ENCODE results near the gene GSN. TPM values are rescaled to one million over a fixed set of nuclear protein-coding genes. Genes with fewer than 3 reads are reported as not detected.
A peak's percentile ranks its signal among the peaks of the same experiment; 100 is the strongest.

The GSN gene
- total RNA-seq, 4 donors from 2014 or later = 364 to 571 (median 480) TPM

DNA sequence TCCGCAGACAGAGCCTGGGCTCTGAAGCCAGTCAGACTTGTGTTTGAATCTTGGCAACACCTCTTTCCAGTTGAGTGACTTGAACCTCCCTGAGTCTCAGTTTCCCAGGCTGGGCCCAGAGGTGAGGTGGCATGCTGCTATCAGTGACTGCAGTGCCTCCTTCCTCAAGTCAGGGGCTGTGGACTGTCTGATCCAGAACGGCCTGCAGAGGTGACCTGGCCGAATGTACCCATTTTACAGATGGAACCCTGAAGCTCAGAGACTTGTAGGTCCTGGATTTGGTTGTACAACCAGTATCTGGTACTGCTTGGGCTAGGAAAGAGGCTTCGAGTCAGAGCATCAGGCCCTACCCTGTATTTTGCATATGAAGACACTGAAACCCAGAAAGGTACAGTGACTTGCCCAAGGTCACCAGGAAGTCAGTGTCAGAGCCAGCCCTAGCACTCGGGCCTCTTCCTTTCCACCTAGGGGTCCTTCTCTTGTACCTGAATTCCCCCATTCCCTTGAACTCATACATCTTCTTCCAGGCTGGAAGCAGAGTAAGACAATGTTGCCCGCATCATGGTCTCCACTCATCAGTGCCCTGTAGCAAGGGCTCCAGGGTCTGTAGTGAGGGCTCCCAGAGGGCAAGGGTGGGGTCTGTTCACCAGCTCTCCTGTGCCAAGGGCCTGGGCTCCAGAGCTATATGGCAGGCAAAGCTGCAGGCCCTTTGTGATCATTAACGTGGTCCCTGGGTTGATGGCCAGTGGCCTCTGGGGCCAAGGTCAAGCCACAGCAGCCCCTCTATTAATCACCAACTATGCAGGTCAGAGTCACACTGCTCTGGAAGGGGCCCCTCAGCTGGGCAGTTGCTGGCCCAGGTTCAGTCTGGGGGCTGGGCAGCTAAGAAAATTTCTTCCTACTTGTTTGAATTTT lies 28.5 kb downstream of the GSN start:
- Histone ChIP-seq H3K4me1 (peaks cover 3 to 73% (median 10%) of the 10 kb centered on the region in 4 donors), H3K4me3 (no peak overlapping the region), H3K9me3 (no peaks in the 10 kb centered on the region), H3K27me3 (no peaks in the 10 kb centered on the region), H3K36me3 (no peaks in the 10 kb centered on the region), H3K27ac (peak overlapping the region; percentile 54 to 87 (median 76))
- TF ChIP-seq POLR2A (IDR thresholded peaks at IDR 0.05) = no peak
- TF ChIP-seq, protein P1, sequence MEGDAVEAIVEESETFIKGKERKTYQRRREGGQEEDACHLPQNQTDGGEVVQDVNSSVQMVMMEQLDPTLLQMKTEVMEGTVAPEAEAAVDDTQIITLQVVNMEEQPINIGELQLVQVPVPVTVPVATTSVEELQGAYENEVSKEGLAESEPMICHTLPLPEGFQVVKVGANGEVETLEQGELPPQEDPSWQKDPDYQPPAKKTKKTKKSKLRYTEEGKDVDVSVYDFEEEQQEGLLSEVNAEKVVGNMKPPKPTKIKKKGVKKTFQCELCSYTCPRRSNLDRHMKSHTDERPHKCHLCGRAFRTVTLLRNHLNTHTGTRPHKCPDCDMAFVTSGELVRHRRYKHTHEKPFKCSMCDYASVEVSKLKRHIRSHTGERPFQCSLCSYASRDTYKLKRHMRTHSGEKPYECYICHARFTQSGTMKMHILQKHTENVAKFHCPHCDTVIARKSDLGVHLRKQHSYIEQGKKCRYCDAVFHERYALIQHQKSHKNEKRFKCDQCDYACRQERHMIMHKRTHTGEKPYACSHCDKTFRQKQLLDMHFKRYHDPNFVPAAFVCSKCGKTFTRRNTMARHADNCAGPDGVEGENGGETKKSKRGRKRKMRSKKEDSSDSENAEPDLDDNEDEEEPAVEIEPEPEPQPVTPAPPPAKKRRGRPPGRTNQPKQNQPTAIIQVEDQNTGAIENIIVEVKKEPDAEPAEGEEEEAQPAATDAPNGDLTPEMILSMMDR (IDR thresholded peaks at IDR 0.05) = no peak
- no peak for DNase-seq

DNA sequence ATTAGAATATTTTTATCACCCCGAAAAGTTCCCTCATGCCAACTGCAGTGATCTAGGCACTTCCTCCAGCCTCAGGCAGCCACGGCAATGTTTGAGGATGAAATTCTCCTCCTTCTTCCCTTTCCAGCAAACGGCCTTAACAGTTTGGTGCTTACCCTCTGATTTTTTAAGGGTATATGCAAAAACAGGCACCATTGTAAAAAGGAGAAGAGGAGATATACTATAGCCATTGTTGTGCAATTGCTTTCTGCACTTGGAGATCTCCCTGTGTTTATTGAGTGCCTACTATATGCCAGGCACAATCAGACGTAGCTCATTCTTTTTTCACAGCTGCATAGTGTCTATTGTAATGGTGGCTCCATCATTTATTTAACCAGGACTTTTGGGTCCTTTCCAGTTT lies 29.4 kb downstream of the GSN start:
- Histone ChIP-seq H3K27me3 (no peaks in the 10 kb centered on the region), H3K4me3 (no peak overlapping the region), H3K27ac (peak overlapping the region in 3 of 4 donors; percentile 54 to 87 (median 86)), H3K4me1 (peaks cover 3 to 77% (median 10%) of the 10 kb centered on the region in 4 donors), H3K9me3 (no peaks in the 10 kb centered on the region), H3K36me3 (peaks cover 0 to 8% (median 0%) of the 10 kb centered on the region in 3 donors)
- TF ChIP-seq, protein P1 (IDR thresholded peaks at IDR 0.05) = no peak
- TF ChIP-seq POLR2A (IDR thresholded peaks at IDR 0.05) = no peak
- no peak for DNase-seq

DNA sequence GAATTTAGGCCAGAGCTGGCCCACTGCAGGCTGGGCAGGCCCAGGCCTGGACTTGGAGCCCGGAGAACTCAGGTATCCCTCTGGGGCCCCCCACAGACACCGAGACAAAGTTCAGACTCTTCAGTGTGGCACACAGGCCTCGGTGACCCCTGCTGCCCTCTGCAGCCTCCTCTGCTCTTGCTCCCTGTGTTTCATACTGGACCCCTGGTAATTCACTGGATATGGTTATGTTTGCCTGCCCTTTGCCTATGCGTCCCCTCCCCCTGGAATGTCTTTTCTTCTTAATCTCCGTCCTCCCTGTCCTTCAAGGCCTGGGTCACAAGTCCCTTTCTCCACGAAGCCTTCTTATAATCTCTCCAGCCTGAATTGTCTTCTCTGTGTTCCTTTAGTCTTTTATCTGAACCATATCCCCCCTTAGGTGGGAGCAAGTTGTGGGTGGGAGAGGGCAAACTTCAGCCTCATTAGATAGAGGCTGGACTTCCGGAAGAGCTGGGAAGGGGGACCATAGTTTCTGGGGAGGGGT lies 30.1 kb downstream of the GSN start:
- peak in 1 of 3 donors; percentile 44 for DNase-seq
- Histone ChIP-seq H3K27ac (peak overlapping the region; percentile 61 to 87 (median 80)), H3K4me1 (peaks cover 3 to 77% (median 10%) of the 10 kb centered on the region in 4 donors)

DNA sequence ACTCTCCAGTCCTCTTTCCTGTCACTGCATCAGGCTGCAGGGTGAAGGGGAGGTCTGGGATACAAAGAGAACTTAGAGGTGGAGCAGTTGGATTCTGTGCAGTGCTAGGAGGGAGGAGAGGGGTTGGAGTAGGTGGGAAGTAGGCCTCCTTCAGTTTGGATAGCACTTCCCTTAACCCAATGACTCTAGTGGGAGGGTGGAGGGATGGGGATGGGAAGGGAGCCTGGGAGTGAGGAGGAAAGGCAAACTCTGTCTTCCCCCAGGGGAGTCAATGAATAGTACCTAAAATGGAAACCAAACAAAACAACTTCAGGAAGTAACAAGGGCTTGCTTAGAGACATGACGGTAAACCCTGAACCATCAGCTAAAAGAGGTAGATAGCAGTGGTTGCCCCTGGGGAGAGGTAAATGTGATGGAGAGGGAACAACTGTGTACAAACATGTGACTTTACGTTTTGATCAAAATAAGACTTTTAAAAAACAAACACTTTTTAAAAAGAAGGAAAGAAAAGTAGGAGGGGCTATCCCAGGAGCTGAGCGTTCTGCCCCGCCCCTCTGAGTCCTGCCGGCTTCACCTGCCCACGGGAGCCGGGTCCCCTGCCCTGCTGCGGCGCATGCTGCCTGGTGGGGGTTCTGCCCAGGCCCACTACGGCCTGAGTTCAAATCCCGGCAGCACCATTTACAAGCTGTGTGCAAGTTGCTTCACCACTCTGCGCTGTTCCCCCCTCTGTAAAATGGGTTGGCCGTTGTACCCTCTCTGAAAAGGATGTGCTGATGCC lies 30.9 kb downstream of the GSN start:
- H3K9me3 ChIP-seq = no peaks in the 10 kb centered on the region
- H3K27me3 ChIP-seq = no peaks in the 10 kb centered on the region
- TF ChIP-seq, protein P1 (IDR thresholded peaks at IDR 0.05) = no peak
- TF ChIP-seq POLR2A (IDR thresholded peaks at IDR 0.05) = no peak
- DNase-seq = peak in 1 of 3 donors; percentile 59
- peaks cover 0 to 23% (median 0%) of the 10 kb centered on the region in 3 donors for H3K36me3 ChIP-seq
- peaks cover 6 to 84% (median 10%) of the 10 kb centered on the region in 4 donors for H3K4me1 ChIP-seq
- H3K27ac ChIP-seq = peak overlapping the region; percentile 61 to 87 (median 80)
- H3K4me3 ChIP-seq = peak overlapping the region; percentile 48 to 72 (median 64)

More for the DNA sequence above, 30.1 kb downstream of the GSN start:
- H3K9me3 ChIP-seq = no peaks in the 10 kb centered on the region
- no peak overlapping the region for H3K4me3 ChIP-seq
- peaks cover 0 to 15% (median 0%) of the 10 kb centered on the region in 3 donors for H3K36me3 ChIP-seq
- TF ChIP-seq POLR2A (IDR thresholded peaks at IDR 0.05) = no peak
- TF ChIP-seq, protein P1 (IDR thresholded peaks at IDR 0.05) = no peak
- H3K27me3 ChIP-seq = no peaks in the 10 kb centered on the region

Data from Peyer's patch (tissue), 4 donors.